Transverse colon (tissue), 4 donors: ENCODE results near the gene SBSN.

Source experiments
- CTCF ChIP-seq, 5 experiments: fragments of 200-600 bp in 3 of 5; fragments of 450-650 bp in 2 of 5; sonication (generic) in 3 of 5; IDR thresholded peaks; 1 replicate in 2 of 5; 2 replicates in 3 of 5; pipeline ENCODE4 v1.5.1; 2016 to 2017; ENCODE audit warnings: antibody characterized with exemption in 5 of 5, inconsistent platforms in 3 of 5, mild to moderate bottlenecking in 2 of 5, moderate library complexity in 1 of 5
- EP300 ChIP-seq: sonication (generic); formaldehyde crosslinking; IDR thresholded peaks from one replicate; pipeline ENCODE4 v1.6.1; 2017; ENCODE audit warnings: antibody characterized with exemption, low read depth
- POLR2A ChIP-seq: fragments of 450-650 bp; IDR thresholded peaks from one replicate; pipeline ENCODE4 v1.6.1; 2016; ENCODE audit warnings: antibody characterized with exemption, mild to moderate bottlenecking, moderate library complexity
- POLR2AphosphoS5 ChIP-seq, 3 donors: sonication (generic); formaldehyde crosslinking; IDR thresholded peaks; one replicate each; pipeline ENCODE4 v1.6.1; 2016; ENCODE audit warnings: antibody characterized with exemption in 3 of 3

GRCh38 chr19:35552534-35553384, 24.6 kb upstream of the SBSN start:
- no peak for TF ChIP-seq CTCF (IDR thresholded peaks at IDR 0.05)
- TF ChIP-seq POLR2AphosphoS5 (IDR thresholded peaks at IDR 0.05), result no peak
- no peak for TF ChIP-seq POLR2A
- no peak for TF ChIP-seq EP300
